Activated CD4-positive, alpha-beta T cell treated with anti-CD3 and anti-CD28 coated beads, Interleukin-2, amount 50 U/mL, for 48 hours (primary cell): ENCODE measurements around the gene MSL1.

Source experiments
- DNase-seq, 2 experiments: peaks; one replicate each; pipeline ENCODE4 v3.0.0-alpha.2; 2020

Gene MSL1, protein sequence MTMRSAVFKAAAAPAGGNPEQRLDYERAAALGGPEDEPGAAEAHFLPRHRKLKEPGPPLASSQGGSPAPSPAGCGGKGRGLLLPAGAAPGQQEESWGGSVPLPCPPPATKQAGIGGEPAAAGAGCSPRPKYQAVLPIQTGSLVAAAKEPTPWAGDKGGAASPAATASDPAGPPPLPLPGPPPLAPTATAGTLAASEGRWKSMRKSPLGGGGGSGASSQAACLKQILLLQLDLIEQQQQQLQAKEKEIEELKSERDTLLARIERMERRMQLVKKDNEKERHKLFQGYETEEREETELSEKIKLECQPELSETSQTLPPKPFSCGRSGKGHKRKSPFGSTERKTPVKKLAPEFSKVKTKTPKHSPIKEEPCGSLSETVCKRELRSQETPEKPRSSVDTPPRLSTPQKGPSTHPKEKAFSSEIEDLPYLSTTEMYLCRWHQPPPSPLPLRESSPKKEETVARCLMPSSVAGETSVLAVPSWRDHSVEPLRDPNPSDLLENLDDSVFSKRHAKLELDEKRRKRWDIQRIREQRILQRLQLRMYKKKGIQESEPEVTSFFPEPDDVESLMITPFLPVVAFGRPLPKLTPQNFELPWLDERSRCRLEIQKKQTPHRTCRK

GRCh38 chr17:40121181-40122135 is at the start of gene MSL1:
MSL1 (plus strand) TSS chr17:40121971; CDS start chr17:40122613, 642 bp downstream.
- peak; percentile 84 to 86 for DNase-seq

DNA sequence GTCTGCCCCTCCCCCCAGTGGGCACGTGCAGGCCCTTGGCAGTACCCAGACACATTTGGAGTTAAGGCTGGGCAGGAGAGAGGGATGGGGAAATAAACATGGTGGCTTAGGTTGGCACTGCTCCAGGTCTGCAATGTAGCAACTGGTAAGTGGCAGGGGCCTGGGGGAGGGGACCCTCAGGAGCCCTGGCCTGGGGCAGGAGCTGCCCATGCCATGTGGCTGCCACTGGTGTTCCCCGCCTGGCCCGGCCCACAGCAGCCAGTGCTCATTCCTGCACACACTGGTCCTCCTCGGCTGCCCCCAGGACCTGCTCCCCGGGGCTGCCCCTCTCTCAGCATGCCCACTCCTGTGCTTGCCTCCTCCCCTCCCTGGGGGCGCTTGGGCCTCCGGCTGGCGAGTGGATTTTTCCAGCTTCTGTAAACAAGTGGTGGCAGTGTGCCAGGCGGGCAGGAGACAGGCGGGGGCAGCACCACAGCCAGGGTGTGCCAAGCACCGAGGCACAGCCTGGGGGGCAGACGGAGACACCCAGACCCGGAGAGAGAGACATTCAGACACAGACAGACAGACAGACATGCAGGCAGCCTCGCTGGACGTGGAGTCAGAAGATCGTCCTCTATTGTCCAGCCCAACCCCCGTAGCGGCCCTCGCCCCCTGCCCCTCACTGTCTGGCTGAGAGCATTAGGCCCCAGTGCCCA is 49.6 kb upstream of the MSL1 start:
- no peak for DNase-seq

GRCh38 chr17:40072735-40073346 is 48.9 kb upstream of the MSL1 start:
- DNase-seq: no peak

- DNase-seq: no peak
Observed at GRCh38 chr17:40073454-40074174, 48.2 kb upstream of the MSL1 start.

DNA sequence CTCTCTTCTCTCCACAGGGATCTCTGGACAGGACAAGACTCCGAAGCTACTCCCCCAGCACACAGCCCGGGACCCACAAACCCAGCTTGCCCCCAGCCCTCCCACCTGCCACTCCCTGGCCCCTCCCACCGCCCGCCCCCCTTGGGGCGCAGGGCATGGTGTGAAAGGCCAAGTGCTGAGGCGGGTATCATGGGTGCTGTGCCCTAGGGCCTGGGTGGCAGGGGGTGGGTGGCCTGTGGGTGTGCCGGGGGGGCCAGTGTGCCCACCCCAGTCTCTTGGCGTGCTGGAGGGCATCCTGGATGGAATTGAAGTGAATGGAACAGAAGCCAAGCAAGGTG is 47.6 kb upstream of the MSL1 start:
- no peak for DNase-seq

DNA sequence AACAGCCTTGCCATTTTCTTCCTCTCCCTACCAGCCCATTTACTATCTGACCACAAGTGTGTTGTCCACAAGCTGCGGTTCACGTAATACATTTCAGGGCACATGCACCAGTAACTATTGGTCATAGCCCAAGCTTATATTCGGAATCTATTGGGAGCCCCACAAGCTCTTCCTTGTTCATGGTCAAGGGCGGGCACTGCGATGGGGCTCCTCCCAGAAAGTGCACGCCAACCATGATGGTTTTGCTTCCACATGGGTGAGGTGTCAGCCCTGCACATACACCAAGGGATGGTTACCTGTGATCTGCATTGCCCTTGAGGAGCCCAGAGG is 46.9 kb upstream of the MSL1 start:
- no peak for DNase-seq

- peak; percentile 76 to 79 for DNase-seq
Observed at GRCh38 chr17:40075201-40075941, 46.4 kb upstream of the MSL1 start.

GRCh38 chr17:40075942-40076498 is 45.8 kb upstream of the MSL1 start:
- no peak for DNase-seq

DNA sequence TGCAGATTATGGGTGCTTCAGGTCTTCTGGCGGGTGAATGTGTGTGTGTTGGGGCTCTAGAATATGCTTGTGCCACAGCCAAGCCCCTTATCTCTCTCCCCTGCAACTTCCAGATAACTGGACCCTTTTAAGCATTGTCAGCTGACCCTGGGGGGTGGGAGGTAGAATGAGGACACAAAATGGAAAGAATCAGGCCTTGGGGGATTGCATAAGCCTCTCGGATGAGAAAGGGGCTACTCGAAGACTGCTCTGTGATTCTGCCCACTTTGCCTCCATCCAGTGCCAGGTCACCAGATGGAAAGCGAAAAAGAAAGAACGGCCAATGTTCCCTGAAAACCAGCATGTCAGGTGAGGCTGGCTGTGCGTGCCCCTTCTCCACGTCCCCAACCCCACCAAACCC is 45.2 kb upstream of the MSL1 start:
- DNase-seq: no peak

DNA sequence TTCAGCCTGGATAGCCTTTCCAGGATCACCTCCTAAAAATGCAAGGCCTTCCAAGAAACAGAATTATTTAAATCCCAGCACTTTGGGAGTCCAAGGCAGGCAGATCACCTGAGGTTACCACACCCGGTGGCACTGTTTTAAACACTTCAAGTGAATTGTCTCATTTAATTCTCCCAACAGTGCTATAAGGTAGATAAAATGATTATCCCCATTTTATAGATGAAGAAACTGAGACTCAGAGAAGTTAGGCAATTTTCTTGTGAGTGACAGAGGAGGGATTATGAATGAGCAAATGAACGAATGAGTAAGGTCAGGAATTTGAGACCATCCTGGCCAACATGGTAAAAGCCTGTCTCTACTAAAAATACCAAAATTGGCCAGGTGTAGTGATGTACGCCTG is 42.2 kb upstream of the MSL1 start:
- no peak for DNase-seq

- no peak for DNase-seq
Observed at GRCh38 chr17:40084477-40084876, 37.3 kb upstream of the MSL1 start.

DNA sequence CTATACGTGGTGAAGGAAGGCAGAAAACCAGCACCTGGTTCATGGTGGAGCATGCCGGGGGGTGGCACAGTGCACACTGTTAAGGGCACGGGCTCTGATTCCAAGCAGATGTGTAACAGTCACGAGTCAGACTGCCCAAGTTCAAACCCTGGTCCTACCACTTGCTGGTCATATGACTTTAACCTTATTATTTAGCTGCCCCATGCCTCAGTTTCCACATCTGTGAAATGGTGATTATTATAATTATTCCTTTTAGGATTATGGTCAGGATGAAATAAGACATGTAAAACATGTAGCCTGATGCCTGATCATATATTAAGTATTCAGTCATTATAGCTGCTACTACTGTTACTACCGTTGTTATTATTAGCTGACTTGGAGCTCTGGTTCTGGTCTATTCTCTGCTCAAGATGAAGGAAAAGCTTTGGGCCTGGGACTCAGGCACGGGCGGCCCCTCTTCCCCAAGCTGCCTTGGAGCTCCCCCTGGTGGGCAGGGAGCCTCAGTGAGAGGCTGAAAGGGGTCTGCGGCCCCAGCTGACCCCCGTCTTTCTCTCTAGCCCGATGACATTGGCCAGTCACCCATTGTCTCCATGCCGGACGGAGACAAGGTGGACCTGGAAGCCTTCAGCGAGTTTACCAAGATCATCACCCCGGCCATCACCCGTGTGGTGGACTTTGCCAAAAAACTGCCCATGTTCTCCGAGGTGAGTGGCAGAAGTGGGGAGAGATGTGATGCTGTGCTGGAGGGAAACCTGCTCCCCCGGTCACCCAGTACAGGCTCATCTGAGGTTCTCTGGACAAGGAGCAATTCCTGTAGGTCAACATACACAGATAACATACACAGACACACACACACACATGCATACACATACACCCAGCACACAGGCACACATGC is 35.4 kb upstream of the MSL1 start:
- peak; percentile 67 to 70 for DNase-seq

DNA sequence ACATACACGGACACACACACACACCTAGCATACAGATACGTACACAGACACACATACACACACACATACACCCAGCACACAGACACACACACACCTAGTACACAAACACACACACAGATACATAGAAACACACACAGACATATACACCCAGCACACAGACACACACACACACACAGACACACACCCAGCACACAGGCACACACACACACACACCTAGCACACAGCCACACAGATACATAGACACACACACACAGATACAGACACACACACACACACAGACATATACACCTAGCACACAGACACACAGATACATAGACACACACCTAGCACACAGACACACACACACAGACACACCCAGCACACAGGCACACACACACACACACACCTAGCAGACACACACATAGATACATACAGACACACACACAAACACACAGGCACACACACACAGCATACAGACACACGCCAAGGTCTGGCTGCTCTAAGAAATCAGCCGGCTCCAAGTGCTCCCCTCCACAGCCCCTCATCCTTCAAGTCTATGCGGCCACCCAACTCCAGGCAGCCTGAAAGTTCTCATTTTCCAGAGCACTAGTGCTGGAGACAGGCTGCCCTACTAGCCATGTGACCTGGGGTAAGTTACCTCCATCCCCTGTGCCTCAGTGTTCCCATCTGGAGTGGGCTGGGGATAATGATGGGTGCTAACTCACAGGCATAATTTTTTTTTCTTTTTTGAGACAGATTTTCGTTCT is 34.5 kb upstream of the MSL1 start:
- DNase-seq: no peak

- no peak for DNase-seq
Observed at GRCh38 chr17:40087903-40088718, 33.7 kb upstream of the MSL1 start.

GRCh38 chr17:40089077-40089895 is 32.5 kb upstream of the MSL1 start:
- no peak for DNase-seq

DNA sequence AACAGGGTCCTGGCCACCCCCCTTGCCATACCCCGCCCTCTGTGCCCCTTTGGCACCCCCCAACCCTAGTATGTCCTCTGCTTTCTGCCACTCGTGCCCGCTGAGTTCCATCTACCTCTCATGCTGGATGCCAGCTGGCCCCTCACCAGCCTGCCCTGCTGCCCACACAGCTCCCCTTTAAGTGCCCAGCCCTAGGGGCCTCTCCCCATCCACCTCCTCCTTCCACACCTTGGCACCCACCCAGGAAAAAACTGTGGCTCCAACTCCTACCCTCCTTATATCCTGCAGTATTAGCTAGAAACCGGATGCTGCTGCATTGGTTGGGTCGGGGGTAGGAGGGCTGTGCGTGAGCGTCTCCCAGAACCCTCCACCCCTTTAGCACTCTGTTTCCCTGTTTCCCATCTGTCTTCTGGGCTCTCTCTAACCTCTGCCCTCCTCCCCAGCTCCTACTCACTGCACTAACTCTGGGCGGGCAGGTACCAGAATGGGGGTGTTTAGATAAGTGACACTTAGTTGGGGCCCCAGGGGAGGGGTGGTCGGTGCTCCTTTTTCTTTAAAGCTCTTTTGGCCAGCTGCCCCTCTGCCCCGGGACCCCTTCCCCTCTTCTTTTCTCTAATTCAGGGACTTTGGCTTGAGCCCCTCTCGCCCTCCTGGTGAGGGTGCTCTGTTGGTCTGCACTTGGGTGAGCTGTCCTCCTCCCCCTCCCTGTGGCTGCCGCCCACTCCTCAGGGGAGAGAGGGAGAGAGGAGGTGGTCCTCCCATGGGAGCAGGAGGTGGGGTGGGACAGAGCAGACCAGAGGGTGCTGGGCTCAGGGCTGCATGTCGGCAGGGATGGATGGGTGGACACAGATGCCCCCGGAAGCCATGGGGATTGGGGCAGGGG is 31.3 kb upstream of the MSL1 start:
- DNase-seq: no peak
